NCI-H1105 (cell line): Measurements from ENCODE around the gene COQ9.
"Not testable (repeated sequence)": the region's sequence is repeated elsewhere in the genome, so short reads cannot be mapped to it uniquely, and the experiment has no call there.

Source experiments
- DNase-seq: peaks from one replicate; lab custom pipeline; 2025; lab: John Stamatoyannopoulos, UW

COQ9 gene

GRCh38 chr16:57447186-57447962, at the start of gene COQ9, which contains the start of gene CIAPIN1:
Gene COQ9 (plus strand): TSS chr16:57447479. CDS start chr16:57447506, 27 bp downstream.
Gene CIAPIN1 (minus strand): TSS chr16:57447385. CDS start chr16:57440928, 6,457 bp downstream.
- DNase-seq, result peak; percentile 81

- DNase-seq, result not testable (repeated sequence)
Observed at GRCh38 chr16:57397493-57397892, 49.8 kb upstream of the COQ9 start.

- no peak for DNase-seq
Observed at GRCh38 chr16:57401943-57402640, 45.2 kb upstream of the COQ9 start.

GRCh38 chr16:57403965-57404817, 43.1 kb upstream of the COQ9 start, which contains the start of gene CCL17:
Gene CCL17 (plus strand): TSS chr16:57404767. CDS start chr16:57413933, 9,166 bp downstream.
- no peak for DNase-seq

DNA sequence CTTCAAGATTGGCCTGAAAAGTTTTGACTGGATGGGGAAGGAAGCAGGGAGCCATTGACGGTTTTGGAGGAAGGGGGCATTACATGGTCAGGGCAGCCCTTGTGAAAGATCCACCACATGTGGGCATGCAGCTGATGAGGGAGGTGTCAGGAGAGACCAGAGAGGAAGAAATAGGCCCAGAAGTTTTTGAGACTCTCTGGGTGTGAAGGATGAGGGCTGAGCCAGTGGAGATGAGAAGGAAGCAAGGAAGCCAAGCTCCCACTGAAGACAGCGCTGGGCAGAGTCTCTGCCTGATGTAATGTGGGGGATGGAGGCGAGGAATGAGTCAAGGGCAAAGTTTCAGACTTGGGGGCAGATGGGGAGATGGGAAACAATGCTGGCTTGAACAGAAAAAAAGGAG, 42.2 kb upstream of the COQ9 start:
- no peak for DNase-seq

- DNase-seq, result no peak
Observed at GRCh38 chr16:57406881-57407280, 40.4 kb upstream of the COQ9 start.

- no peak for DNase-seq
Observed at GRCh38 chr16:57407521-57408353, 39.5 kb upstream of the COQ9 start.

DNA sequence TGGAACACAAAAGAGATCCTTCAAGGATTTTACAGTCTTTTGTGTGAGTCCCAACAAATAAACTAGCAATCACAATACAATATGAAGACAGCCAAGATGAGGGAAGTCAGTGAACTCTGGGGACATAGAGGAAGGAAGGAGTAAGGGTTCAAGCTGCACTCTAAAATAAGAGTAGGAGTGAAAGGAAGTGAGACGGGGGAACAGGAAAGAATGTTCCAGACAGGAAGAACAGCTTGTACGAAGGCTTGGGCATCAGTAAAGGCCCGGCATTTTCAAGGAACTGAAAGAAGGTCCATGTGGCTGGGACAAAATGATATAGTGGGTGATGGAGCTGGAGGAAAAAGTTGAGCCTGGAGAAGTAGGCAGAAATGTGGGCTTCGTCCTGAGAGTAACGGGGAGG, 38.2 kb upstream of the COQ9 start:
- no peak for DNase-seq

GRCh38 chr16:57409870-57410587, 37.2 kb upstream of the COQ9 start:
- no peak for DNase-seq

- no peak for DNase-seq
Observed at GRCh38 chr16:57411362-57411976, 35.8 kb upstream of the COQ9 start.

GRCh38 chr16:57412584-57412983, 34.7 kb upstream of the COQ9 start:
- no peak for DNase-seq

GRCh38 chr16:57413301-57413730, 34.0 kb upstream of the COQ9 start:
- DNase-seq, result no peak

GRCh38 chr16:57413733-57414132, 33.5 kb upstream of the COQ9 start:
- no peak for DNase-seq

- DNase-seq, result no peak
Observed at GRCh38 chr16:57416084-57416483, 31.2 kb upstream of the COQ9 start.

- no peak for DNase-seq
Observed at GRCh38 chr16:57419506-57419905, 27.8 kb upstream of the COQ9 start.

DNA sequence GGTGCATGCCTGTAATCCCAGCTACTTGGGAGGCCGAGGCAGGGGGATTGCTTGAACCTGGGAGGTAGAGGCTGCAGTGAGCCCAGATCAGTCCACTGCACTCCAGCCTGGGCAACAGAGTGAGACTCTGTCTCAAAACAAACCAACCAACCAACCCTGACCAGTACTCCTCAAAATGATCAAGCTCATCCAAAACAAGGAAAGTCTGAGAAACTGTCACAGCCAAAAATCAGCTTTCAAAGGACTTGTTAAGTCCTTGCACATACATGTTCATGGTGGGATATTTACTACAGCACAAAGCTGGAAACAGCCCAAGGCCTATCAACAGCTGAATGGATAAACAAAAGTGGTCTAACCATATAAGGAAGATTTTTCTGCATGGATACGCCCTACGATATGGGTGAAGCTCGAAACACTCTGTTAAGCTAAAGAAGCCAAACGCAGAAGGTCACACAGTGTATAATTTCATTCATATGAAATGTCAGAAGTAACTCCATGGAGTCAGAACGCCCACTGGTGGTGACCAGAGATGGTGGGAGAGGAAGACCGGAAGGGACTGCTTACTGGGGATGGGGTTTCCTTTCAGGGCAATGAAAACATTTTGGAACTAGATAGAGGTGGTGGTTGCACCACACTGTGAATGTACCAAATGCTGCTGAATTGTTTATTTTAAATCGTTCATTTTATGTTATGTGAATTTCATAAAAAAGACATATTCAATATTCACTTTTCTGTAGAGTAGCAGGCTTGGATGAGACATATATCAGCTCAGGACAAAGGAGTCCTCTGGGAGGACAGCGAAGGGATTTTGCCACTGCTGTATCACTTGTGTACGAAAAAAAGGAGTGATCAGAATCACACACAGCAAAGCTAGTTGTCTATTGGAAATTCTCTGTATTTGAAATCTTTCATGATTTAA, 25.0 kb upstream of the COQ9 start:
- DNase-seq, result no peak

DNA sequence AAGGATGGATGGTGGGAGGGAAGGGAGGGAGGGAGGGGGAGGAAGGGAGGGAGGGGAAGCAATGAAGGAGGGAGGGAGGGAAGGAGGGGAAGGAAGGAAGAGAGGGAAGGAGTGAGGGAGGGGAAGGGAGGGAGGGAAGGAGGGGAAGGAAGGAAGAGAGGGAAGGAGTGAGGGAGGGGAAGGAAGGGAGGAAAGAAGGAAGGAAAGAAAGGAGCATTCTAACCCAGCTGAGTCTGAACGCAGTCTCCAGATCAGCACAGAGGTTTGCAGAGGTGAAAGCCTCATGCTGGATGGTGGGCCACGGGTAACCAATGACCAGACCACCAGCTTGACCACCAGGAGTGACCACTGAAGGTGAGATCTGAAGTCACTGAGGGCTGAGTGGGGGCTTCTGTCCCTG, 24.1 kb upstream of the COQ9 start:
- DNase-seq, result no peak

- DNase-seq, result no peak
Observed at GRCh38 chr16:57424583-57424982, 22.7 kb upstream of the COQ9 start.

DNA sequence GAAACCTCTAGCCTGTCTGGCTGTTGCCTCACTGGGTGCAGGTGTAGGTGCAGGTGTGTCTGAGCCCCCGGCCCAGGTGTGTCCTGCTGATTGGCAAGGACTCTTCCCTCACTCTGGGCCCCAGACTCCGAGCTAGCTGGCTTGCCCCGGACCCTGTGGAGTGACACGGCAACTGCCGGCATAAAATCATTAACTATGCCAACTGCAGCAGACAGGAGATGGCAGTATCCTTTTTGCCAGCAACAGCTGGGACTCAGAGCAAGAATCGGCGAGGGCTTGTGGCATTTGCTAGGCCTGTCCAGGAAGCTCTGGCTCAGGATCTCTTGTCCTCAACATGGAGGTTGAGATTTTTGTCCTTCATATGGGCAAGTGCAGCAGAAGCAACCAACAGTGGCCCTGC, 20.9 kb upstream of the COQ9 start:
- DNase-seq, result no peak
